Subcutaneous abdominal adipose tissue (tissue), 5 donors: Measurements from ENCODE around the gene PIMREG.
A peak's percentile ranks its signal among the peaks of the same experiment; 100 is the strongest.

Experiments used
- H3K27ac ChIP-seq: one replicate; pipeline ENCODE4 v1.7.0; 2013; ENCODE audit warnings: low read depth, mild to moderate bottlenecking, inconsistent platforms, low read length, moderate library complexity
- H3K27me3 ChIP-seq, 5 donors: one replicate each; pipeline ENCODE4 v1.7.0; 2013; ENCODE audit warnings: low read length in 5 of 5, inconsistent platforms in 1 of 5; ENCODE audit not compliant: control insufficient read depth in 5 of 5, insufficient read depth in 4 of 5
- H3K36me3 ChIP-seq, 5 donors: one replicate each; pipeline ENCODE4 v1.7.0; 2013; ENCODE audit warnings: low read length in 5 of 5; ENCODE audit not compliant: control insufficient read depth in 5 of 5, insufficient read depth in 5 of 5
- H3K4me1 ChIP-seq, 5 donors: one replicate each; pipeline ENCODE4 v1.7.0; 2013; ENCODE audit warnings: low read length in 5 of 5, mild to moderate bottlenecking in 3 of 5, moderate library complexity in 1 of 5; ENCODE audit not compliant: control insufficient read depth in 5 of 5, insufficient read depth in 5 of 5
- H3K4me3 ChIP-seq, 5 donors: one replicate each; pipeline ENCODE4 v1.7.0; 2013; ENCODE audit warnings: low read length in 5 of 5, low read depth in 1 of 5
- H3K9ac ChIP-seq, 5 donors: one replicate each; pipeline ENCODE4 v1.7.0; 2013; ENCODE audit warnings: low read length in 5 of 5, mild to moderate bottlenecking in 4 of 5, moderate library complexity in 3 of 5
- H3K9me3 ChIP-seq, 5 donors: one replicate each; pipeline ENCODE4 v1.7.0; 2013; ENCODE audit warnings: low read length in 5 of 5; ENCODE audit not compliant: control insufficient read depth in 5 of 5
- donor health status: healthy.
- donor health status: healthy.
- donor health status: healthy.
- donor health status: healthy.
- donor health status: healthy.

PIMREG gene, protein sequence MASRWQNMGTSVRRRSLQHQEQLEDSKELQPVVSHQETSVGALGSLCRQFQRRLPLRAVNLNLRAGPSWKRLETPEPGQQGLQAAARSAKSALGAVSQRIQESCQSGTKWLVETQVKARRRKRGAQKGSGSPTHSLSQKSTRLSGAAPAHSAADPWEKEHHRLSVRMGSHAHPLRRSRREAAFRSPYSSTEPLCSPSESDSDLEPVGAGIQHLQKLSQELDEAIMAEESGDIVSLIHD

GRCh38 chr17:6443692-6444570 is at the start of gene PIMREG:
Gene PIMREG (plus strand): TSS chr17:6444455. CDS start chr17:6445111, 656 bp downstream.
- H3K4me1 ChIP-seq: peaks cover 0 to 16% (median 14%) of the 10 kb centered on the region in 5 donors
- H3K27ac ChIP-seq: no peak within 1 kb of the TSS
- peaks cover 2 to 11% (median 8%) of the 10 kb centered on the region in 5 donors for H3K27me3 ChIP-seq
- peak within 1 kb of the TSS; percentile 60 to 79 (median 72) for H3K4me3 ChIP-seq
- no peaks in the 10 kb centered on the region for H3K36me3 ChIP-seq
- H3K9me3 ChIP-seq: no peaks in the 10 kb centered on the region
- peak within 1 kb of the TSS in 3 of 5 donors; percentile 41 to 63 (median 47) for H3K9ac ChIP-seq

- H3K4me3 ChIP-seq: no peak overlapping the region
- no peak overlapping the region for H3K27ac ChIP-seq
- H3K27me3 ChIP-seq: peaks cover 4 to 17% (median 7%) of the 10 kb centered on the region in 5 donors
- H3K9ac ChIP-seq: no peak overlapping the region
- peaks cover 6 to 16% (median 12%) of the 10 kb centered on the region in 5 donors for H3K9me3 ChIP-seq
- H3K4me1 ChIP-seq: no peaks in the 10 kb centered on the region
- H3K36me3 ChIP-seq: no peaks in the 10 kb centered on the region
These were observed 45.3 kb upstream of the PIMREG start for GRCh38 chr17:6398955-6399354.

- Histone ChIP-seq H3K4me1 (no peaks in the 10 kb centered on the region), H3K9me3 (peaks cover 6 to 16% (median 12%) of the 10 kb centered on the region in 5 donors), H3K27ac (no peak overlapping the region), H3K4me3 (no peak overlapping the region), H3K27me3 (peaks cover 0 to 8% (median 5%) of the 10 kb centered on the region in 5 donors), H3K36me3 (no peaks in the 10 kb centered on the region), H3K9ac (no peak overlapping the region)
These were observed 42.0 kb upstream of the PIMREG start for GRCh38 chr17:6402258-6402657.

- H3K4me1 ChIP-seq: no peaks in the 10 kb centered on the region
- no peak overlapping the region for H3K27ac ChIP-seq
- H3K9ac ChIP-seq: no peak overlapping the region
- no peaks in the 10 kb centered on the region for H3K36me3 ChIP-seq
- H3K27me3 ChIP-seq: peaks cover 0 to 15% (median 9%) of the 10 kb centered on the region in 5 donors
- no peak overlapping the region for H3K4me3 ChIP-seq
- H3K9me3 ChIP-seq: peaks cover 0 to 3% (median 0%) of the 10 kb centered on the region in 5 donors
These were observed 36.0 kb upstream of the PIMREG start for GRCh38 chr17:6408276-6408675.

- Histone ChIP-seq H3K27me3 (peaks cover 0 to 15% (median 9%) of the 10 kb centered on the region in 5 donors), H3K27ac (no peak overlapping the region), H3K4me3 (no peak overlapping the region), H3K9me3 (peaks cover 0 to 3% (median 0%) of the 10 kb centered on the region in 5 donors), H3K36me3 (no peaks in the 10 kb centered on the region), H3K4me1 (no peaks in the 10 kb centered on the region), H3K9ac (no peak overlapping the region)
These were observed 35.5 kb upstream of the PIMREG start for GRCh38 chr17:6408735-6409134.

DNA sequence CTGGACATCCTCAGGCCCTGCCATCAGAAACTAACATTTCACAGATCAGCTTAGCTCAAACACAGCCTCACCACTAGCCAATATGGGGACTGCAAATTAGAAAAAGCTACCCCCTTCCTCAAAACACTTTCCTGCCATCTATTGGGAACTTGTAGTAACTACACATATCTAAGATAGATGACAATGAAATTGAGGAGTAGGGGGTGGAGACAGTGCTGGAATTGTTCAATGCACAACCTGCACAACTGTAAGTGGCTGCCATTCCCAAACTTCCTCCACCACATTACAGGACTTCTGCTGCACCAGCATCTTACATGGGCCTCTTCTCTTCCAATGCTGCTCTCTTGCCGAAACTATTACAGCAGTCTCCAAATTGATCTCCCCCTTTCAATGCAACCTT is 31.2 kb upstream of the PIMREG start:
- Histone ChIP-seq H3K9ac (no peak overlapping the region), H3K27me3 (peaks cover 3 to 18% (median 10%) of the 10 kb centered on the region in 5 donors), H3K4me1 (no peaks in the 10 kb centered on the region), H3K4me3 (no peak overlapping the region), H3K9me3 (peaks cover 0 to 3% (median 0%) of the 10 kb centered on the region in 5 donors), H3K36me3 (no peaks in the 10 kb centered on the region), H3K27ac (no peak overlapping the region)

- Histone ChIP-seq H3K36me3 (no peaks in the 10 kb centered on the region), H3K9me3 (peaks cover 0 to 3% (median 0%) of the 10 kb centered on the region in 5 donors), H3K4me3 (no peak overlapping the region), H3K9ac (no peak overlapping the region), H3K4me1 (no peaks in the 10 kb centered on the region), H3K27ac (no peak overlapping the region), H3K27me3 (peaks cover 6 to 24% (median 11%) of the 10 kb centered on the region in 5 donors)
These were observed 28.6 kb upstream of the PIMREG start for GRCh38 chr17:6415616-6416015.

DNA sequence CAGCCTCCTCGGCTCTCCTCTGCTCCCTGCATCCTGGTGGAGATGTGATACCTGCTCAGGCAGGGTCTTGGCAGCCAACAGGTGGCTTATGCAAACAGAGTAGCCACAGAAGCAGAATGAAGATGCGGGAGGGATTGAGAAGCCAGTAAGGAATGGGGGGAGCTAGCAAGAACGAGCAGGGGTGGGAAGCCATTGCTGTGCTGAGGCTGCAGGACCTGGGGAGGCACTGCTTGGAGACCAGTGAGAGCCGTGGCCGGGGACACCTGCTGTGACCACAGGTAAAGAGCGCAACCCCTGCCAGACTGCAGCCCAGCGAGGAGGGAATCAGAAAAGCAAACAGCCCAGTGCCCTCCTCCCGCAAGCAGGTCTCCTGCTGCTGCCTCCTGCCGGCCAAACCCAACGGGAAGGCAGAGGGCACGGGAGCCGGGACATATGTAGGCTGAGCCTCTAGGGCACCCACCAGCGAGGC is 24.0 kb upstream of the PIMREG start:
- Histone ChIP-seq H3K4me3 (no peak overlapping the region), H3K27me3 (peaks cover 6 to 22% (median 19%) of the 10 kb centered on the region in 5 donors), H3K4me1 (no peaks in the 10 kb centered on the region), H3K36me3 (no peaks in the 10 kb centered on the region), H3K27ac (no peak overlapping the region), H3K9me3 (no peaks in the 10 kb centered on the region), H3K9ac (no peak overlapping the region)

DNA sequence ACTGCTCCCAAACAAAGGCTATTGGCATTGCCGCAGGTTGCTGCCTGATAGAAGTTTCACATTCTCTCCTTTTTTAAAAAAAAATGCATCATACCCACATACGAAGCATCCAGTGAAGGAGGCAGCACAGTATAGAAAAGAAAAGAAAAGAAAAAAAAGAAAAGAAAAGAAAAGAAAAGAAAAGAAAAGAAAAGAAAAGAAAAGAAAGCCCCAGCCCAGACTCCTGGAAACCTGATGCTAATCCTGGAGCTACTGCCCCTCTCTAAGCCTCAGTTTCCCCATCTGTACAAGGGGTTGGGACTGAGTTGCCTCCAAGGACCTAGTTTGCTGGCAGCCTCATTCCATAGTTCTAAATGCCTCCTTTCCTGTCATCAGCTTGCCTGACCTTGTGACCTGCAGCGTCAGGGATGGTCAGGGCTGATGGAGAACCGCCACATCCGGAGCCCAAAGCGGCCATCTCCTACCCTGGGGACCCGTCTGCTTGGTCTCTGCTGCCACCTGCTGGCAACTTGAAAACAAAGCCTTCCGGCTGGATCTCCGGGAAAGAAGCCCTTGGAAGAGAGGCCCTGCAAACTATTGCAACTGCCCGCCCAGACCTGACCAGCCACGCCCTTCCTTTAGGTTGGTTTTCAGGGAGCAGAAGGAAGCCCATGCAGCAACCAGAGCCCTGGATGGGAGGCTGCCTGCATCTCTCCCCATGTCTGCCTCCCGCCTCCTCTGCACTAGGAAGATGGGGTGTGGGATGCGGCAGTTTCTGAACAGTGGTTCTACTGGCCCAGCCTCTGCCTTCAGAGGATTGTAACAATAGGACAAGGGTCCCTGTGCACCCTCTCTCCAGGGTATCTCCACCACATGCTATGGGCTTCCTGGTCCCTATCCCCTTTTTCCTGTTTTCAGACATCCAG is 22.3 kb upstream of the PIMREG start:
- H3K27ac ChIP-seq: no peak overlapping the region
- H3K4me3 ChIP-seq: no peak overlapping the region
- H3K9me3 ChIP-seq: no peaks in the 10 kb centered on the region
- H3K9ac ChIP-seq: no peak overlapping the region
- no peaks in the 10 kb centered on the region for H3K36me3 ChIP-seq
- H3K4me1 ChIP-seq: no peaks in the 10 kb centered on the region
- peaks cover 6 to 29% (median 23%) of the 10 kb centered on the region in 5 donors for H3K27me3 ChIP-seq
